Measurements from ENCODE around the gene BLM.

- TF ChIP-seq CTCF (optimal IDR thresholded peaks at IDR 0.05 in 1 of 3, IDR thresholded peaks at IDR 0.05 in 1 of 3, conservative IDR thresholded peaks at IDR 0.05 in 1 of 3; ENCODE audit: extremely low read depth in 1 of 3, insufficient read depth in 2 of 3, low read length in 3 of 3): no peak
- no peak for TF ChIP-seq EZH2 (IDR thresholded peaks at IDR 0.05; ENCODE audit: low read length)
Measured at GRCh38 chr15:90809536-90809935, 92.4 kb downstream of the BLM start.

Measured in keratinocyte (primary cell).